Panc1 (cell line): ENCODE results near the gene IP6K1. TPM values are rescaled to one million over a fixed set of nuclear protein-coding genes. Genes with fewer than 3 reads are reported as not detected.
"Not testable (repeated sequence)": the region's sequence is repeated elsewhere in the genome, so short reads cannot be mapped to it uniquely, and the experiment has no call there.

Experiments
- ATAC-seq: fragments of 200-7000 bp; cut with Tn5 transposase; 2 replicates; pipeline ENCODE4 v1.9.1; 2020; ENCODE audit warnings: mild to moderate bottlenecking, moderate library complexity
- BruUV-seq: library from RNA; stranded (reverse); fragments of 400-500 nt; replicated peaks from 2 replicates; lab custom pipeline; 2021; lab: Mats Ljungman, UMichigan
- CTCF ChIA-PET: fragments of 300-600 bp; sonication (Branson Sonifier 250); formaldehyde crosslinking; loops from one replicate; lab custom pipeline; 2022; ENCODE audit warnings: antibody characterized with exemption; lab: Charles Lee
- POLR2A ChIA-PET: fragments of 300-600 bp; sonication (Branson Sonifier 250); formaldehyde crosslinking; loops from one replicate; lab custom pipeline; 2022; ENCODE audit warnings: antibody characterized with exemption; lab: Charles Lee
- DNase-seq: peaks from one replicate; pipeline ENCODE4 v3.0.0-alpha.2; 2010; ENCODE audit warnings: low read depth, low spot score
- H3K27ac ChIP-seq: 2 replicates; pipeline ENCODE4 v1.5.1; 2011; ENCODE audit warnings: mild to moderate bottlenecking, low read length, inconsistent platforms
- H3K27me3 ChIP-seq: fragments of 200-500 bp; sonication (Bioruptor generic); 2 replicates; pipeline ENCODE4 v1.6.0; 2014; ENCODE audit warnings: low read length, inconsistent platforms; ENCODE audit not compliant: control insufficient read depth, insufficient read depth
- H3K36me3 ChIP-seq: fragments of 200-500 bp; sonication (Bioruptor generic); 2 replicates; pipeline ENCODE4 v1.5.1; 2014; ENCODE audit warnings: inconsistent platforms, mild to moderate bottlenecking, low read length, moderate library complexity; ENCODE audit not compliant: control insufficient read depth, insufficient read depth
- H3K4me1 ChIP-seq: 2 replicates; pipeline ENCODE4 v1.5.1; 2011; ENCODE audit warnings: inconsistent platforms, mild to moderate bottlenecking, low read length, moderate library complexity; ENCODE audit not compliant: control insufficient read depth, insufficient read depth
- H3K4me3 ChIP-seq, 2 experiments: 2 replicates each; pipeline ENCODE4 v1.5.1; 2011 to 2012; ENCODE audit warnings: low read depth in 2 of 2, low read length in 2 of 2, mild to moderate bottlenecking in 2 of 2, inconsistent platforms in 1 of 2, moderate library complexity in 1 of 2
- H3K9me3 ChIP-seq: fragments of 200-500 bp; sonication (Bioruptor generic); 2 replicates; pipeline ENCODE4 v1.5.1; 2014; ENCODE audit warnings: low read depth, mild to moderate bottlenecking, inconsistent platforms, low read length, moderate library complexity; ENCODE audit not compliant: control insufficient read depth, insufficient read depth
- CTCF ChIP-seq: fragments of 450-650 bp; IDR thresholded peaks from 2 replicates; pipeline ENCODE4 v1.5.1; 2017; ENCODE audit warnings: mild to moderate bottlenecking
- POLR2AphosphoS5 ChIP-seq: IDR thresholded peaks from 2 replicates; pipeline ENCODE4 v1.6.1; 2012; ENCODE audit warnings: mild to moderate bottlenecking, low read depth, low read length, moderate library complexity
- REST ChIP-seq, 2 experiments: IDR thresholded peaks; 2 replicates each; pipeline ENCODE4 v1.6.1; 2011 to 2012; ENCODE audit warnings: low read depth in 2 of 2, control low read depth in 1 of 2, low read length in 1 of 2, mild to moderate bottlenecking in 1 of 2, moderate library complexity in 1 of 2; ENCODE audit not compliant: insufficient read depth in 1 of 2
- SIN3A ChIP-seq: IDR thresholded peaks from 2 replicates; pipeline ENCODE4 v1.6.1; 2012; ENCODE audit warnings: low read depth, mild to moderate bottlenecking, low read length, moderate library complexity, borderline replicate concordance; ENCODE audit not compliant: insufficient read depth
- TCF7L2 ChIP-seq: IDR thresholded peaks from 2 replicates; pipeline ENCODE4 v1.6.1; 2011; ENCODE audit warnings: mild to moderate bottlenecking, low read depth, low read length, inconsistent platforms
- in situ Hi-C: cut with HindIII; loops from 2 replicates; pipeline ENCODE4 v1.10.0; 2016; ENCODE audit warnings: low sequenced_read_pairs, low pct_unique_long_range_greater_than_20kb
- intact Hi-C: fragments of 100-400 bp; cut with micrococcal nuclease; formaldehyde crosslinking; loops from one replicate; pipeline ENCODE4 v1.10.0; 2022; ENCODE audit not compliant: unreplicated experiment
- total RNA-seq: library from RNA; stranded (reverse); gene quantifications from one replicate; pipeline ENCODE4 v1.2.1, GENCODE V29; 2021; ENCODE audit not compliant: unreplicated experiment

Gene IP6K1
- total RNA-seq, 1 experiment from 2014 or later, result 39.8 TPM

- Histone ChIP-seq H3K27me3 (no peaks in the 10 kb centered on the region), H3K27ac (no peak overlapping the region), H3K9me3 (no peaks in the 10 kb centered on the region), H3K4me3 (no peak overlapping the region), H3K36me3 (no peaks in the 10 kb centered on the region), H3K4me1 (no peaks in the 10 kb centered on the region)
- in situ Hi-C loops, result no loop called here
- POLR2A ChIA-PET, result no interaction called here
- BruUV-seq, result no TSS peak
- CTCF ChIA-PET, result no interaction called here
- DNase-seq (no peak), ATAC-seq (0 out of 2 replicates have a peak, but pooled peaks have one; percentile 17)
- intact Hi-C loops, result no loop called here
- TF ChIP-seq REST (IDR thresholded peaks at IDR 0.05; ENCODE audit: insufficient read depth in 1 of 2, low read depth in 2 of 2, low read length in 1 of 2) (no peak), SIN3A (no peak), TCF7L2 (no peak), POLR2AphosphoS5 (no peak), CTCF (no peak)
Measured at GRCh38 chr3:49699281-49699979, 86.9 kb downstream of the IP6K1 start.

- BruUV-seq, intact Hi-C loops, H3K9me3 ChIP-seq, H3K27ac ChIP-seq, H3K36me3 ChIP-seq, CTCF ChIA-PET, POLR2A ChIA-PET, H3K27me3 ChIP-seq, in situ Hi-C loops, H3K4me3 ChIP-seq, ATAC-seq, DNase-seq, H3K4me1 ChIP-seq: not testable (repeated sequence)
Measured at GRCh38 chr3:49695350-49696015, 90.9 kb downstream of the IP6K1 start.

- in situ Hi-C loops, result not testable (repeated sequence)
Measured at GRCh38 chr3:49694409-49695070, 91.8 kb downstream of the IP6K1 start.

GRCh38 chr3:49691481-49691880 lies 94.9 kb downstream of the IP6K1 start:
- H3K4me1 ChIP-seq, DNase-seq, H3K9me3 ChIP-seq, BruUV-seq, in situ Hi-C loops, H3K4me3 ChIP-seq, ATAC-seq, H3K36me3 ChIP-seq, H3K27ac ChIP-seq, H3K27me3 ChIP-seq, POLR2A ChIA-PET, intact Hi-C loops, CTCF ChIA-PET: not testable (repeated sequence)

More at GRCh38 chr3:49694409-49695070, 91.8 kb downstream of the IP6K1 start:
- H3K4me3 ChIP-seq, BruUV-seq, intact Hi-C loops, H3K27me3 ChIP-seq, CTCF ChIA-PET, H3K36me3 ChIP-seq, H3K27ac ChIP-seq, DNase-seq, POLR2A ChIA-PET, ATAC-seq, H3K9me3 ChIP-seq, H3K4me1 ChIP-seq: not testable (repeated sequence)

- H3K36me3 ChIP-seq, H3K27ac ChIP-seq, H3K4me1 ChIP-seq, ATAC-seq, CTCF ChIA-PET, BruUV-seq, H3K4me3 ChIP-seq, H3K27me3 ChIP-seq, DNase-seq, POLR2A ChIA-PET, in situ Hi-C loops, H3K9me3 ChIP-seq, intact Hi-C loops: not testable (repeated sequence)
Measured at GRCh38 chr3:49690856-49691255, 95.5 kb downstream of the IP6K1 start.
